ENCODE measurements around the gene TMEM150A.
"Not testable (repeated sequence)": the region's sequence is repeated elsewhere in the genome, so short reads cannot be mapped to it uniquely, and the experiment has no call there.

TMEM150A gene

DNA sequence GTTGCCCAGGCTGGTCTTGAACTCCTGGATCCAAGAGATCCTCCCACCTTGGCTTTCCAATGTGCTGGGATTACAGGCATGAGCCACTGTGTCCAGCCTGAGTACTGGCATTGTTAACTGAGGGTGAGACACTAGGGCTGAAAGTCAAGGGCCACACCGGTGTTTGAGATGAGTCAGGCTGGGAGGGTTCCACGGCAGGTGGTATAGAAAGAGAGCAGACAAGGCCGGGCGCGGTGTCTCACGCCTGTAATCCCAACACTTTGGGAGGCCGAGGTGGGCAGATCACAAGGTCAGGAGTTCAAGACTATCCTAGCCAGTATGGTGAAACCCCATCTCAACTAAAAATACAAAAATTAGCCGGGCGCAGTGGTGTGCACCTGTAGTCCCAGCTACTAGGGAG lies 10.2 kb downstream of the TMEM150A start:
- DNase-seq: not testable (repeated sequence)

DNA sequence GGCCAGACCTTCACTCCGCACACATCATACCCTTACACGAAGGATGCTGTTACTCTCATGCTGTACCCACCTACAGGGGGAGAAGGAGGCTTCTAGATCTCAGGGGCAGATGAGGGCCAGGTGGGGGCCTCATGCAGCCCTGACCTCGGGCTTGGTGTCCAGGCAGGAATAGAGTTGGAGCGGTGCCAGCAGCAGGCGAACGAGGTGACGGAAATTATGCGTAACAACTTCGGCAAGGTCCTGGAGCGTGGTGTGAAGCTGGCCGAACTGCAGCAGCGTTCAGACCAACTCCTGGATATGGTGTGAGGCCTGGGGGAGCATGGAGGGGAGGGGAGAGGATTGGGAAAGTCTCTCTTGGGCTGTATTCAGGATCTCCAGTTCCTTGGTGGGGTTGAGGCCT lies 10.9 kb downstream of the TMEM150A start:
- DNase-seq: no peak

GRCh38 chr2:85590950-85591349 lies 11.5 kb downstream of the TMEM150A start:
- no peak for DNase-seq

- DNase-seq: no peak
These were observed 12.3 kb downstream of the TMEM150A start for GRCh38 chr2:85589982-85590791.

- DNase-seq: no peak
These were observed 13.3 kb downstream of the TMEM150A start for GRCh38 chr2:85589181-85589580.

GRCh38 chr2:85588645-85589044 lies 13.9 kb downstream of the TMEM150A start:
- DNase-seq: no peak

- DNase-seq: no peak
These were observed 14.3 kb downstream of the TMEM150A start for GRCh38 chr2:85588236-85588635.

DNA sequence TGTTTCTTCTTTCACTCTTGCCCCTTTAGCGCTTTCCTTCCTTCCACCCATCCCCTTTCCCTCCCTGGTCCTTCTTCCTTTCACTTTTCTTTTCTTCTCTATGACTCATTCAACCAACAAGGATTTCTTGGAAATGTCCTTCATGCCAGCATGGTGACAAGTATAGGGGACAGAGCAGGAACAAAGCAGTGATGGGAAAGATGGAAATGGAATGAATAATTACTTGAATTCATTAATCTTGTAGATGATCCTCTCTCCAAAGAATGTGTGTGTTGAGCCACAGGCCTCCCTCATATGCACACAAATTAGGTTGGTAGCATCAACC lies 16.8 kb downstream of the TMEM150A start:
- no peak for DNase-seq

DNA sequence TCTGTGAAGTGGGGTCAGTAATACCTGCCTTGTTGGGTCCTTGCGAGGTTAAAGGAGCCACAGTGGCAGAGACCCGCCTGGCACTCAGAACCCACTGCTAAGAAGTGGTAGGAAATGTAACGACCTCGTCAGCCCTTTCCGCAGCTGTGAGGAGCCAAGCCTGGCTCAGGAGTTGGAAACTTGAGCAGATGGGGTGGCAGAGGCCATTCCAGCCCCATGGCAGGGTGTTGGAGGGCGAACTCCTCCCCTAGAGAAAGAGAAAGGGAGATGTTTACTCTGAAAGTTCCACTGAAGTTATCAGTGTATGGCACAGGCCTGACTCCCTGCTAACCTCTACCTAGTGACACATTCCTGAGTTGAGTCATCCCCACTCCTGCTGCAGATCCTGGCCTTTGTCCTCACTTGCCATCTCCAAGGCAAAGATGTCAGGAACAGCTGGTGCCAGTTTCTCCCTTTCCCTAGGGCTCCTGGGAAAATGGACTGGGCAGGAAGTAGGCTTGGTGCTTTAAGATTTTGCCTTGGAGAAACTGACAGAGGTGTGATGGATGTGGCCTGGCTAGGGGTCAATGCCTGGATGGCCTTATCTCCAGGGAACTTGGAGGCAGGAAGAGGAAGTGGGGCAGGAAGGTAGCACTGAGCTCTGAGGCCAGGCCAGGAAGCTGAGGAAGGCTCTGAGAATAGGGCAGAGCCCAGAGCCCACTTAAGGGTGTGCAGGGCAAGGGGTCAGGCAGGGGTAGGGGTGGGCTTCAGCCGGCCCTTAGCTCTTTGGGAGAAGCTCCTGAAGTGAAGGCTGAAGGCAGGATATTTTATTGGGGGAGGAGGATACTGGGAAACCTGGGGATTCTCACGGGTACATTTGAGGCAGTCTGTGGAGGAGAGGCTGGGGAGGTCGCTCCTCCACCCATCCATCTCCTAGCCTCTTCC lies 17.4 kb downstream of the TMEM150A start:
- DNase-seq: no peak

GRCh38 chr2:85584354-85584856 lies 18.1 kb downstream of the TMEM150A start, which contains the start of gene VAMP5:
Gene VAMP5, plus strand, starts transcription at chr2:85584431. Its CDS starts 60 bp downstream, at chr2:85584491.
- no peak for DNase-seq

- no peak for DNase-seq
These were observed 18.7 kb downstream of the TMEM150A start for GRCh38 chr2:85583667-85584353.

GRCh38 chr2:85582492-85582891 lies 20.0 kb downstream of the TMEM150A start:
- no peak for DNase-seq

DNA sequence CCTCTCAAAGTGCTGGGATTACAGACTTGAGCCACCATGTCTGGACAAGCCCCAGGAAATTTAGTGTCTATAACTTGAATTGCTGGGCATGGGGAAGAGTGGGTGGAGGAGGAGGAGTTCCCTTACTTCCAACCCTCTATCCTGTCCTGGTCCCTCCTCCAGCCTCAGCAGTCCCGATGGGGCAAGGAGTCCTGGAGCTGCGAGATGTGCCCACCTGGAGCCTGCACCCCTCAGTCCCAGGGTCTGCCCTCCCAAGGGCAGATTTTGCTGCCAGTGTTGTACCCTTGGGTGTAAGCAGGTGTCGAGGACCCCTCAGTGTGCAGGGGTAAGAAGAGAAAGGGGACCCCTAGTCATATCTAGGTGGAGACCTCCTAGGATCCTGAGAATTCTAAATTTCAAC lies 22.3 kb downstream of the TMEM150A start:
- DNase-seq: no peak

- no peak for DNase-seq
These were observed 23.1 kb downstream of the TMEM150A start for GRCh38 chr2:85579266-85579935.

DNA sequence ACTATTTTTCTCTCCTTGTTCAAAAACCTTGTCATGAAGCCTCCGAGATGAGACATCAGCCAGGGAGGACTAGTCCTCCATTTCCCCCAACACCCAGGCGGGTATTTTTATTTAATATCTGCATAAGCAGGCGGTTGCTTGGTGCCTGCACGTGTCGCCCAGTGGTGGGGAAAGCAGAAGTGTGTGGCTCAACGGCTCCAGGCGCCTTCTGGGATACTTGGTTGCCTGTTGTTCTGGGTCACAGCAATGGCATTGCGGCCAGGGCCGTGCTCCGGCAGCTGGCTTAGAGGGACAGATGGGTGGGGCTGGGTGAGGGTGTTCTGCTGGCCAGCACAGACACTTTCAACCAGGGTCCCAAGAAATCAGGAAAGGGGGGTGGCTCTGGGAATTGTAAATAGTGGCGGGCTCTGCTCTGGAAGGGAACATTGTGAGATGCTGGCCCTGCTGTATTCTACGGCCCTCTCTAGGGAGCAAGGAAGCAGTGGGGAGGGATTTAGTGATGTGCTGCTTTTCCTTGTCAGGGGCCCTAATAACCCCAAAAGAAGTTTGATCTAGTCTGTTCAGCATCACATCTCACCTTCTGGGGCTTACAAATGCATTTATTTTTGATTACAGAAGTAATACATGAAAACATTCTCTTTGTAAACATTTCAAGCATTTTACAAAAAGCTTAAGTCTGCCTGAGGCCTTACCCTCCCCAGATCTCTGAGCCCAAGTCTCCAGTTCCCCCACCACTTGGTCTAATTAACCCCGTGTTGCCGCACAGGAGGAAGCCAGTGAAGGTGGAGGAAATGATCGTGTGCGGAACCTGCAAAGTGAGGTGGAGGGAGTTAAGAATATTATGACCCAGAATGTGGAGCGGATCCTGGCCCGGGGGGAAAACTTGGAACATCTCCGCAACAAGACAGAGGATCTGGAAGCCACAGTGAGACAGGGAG lies 24.0 kb downstream of the TMEM150A start:
- DNase-seq: no peak

GRCh38 chr2:85577386-85578242 lies 24.9 kb downstream of the TMEM150A start, which contains the start of gene VAMP8:
Gene VAMP8, plus strand, starts transcription at chr2:85577586. Its CDS starts 61 bp downstream, at chr2:85577647.
- peak; percentile 42 for DNase-seq

- no peak for DNase-seq
These were observed 25.5 kb downstream of the TMEM150A start for GRCh38 chr2:85577063-85577385.

DNA sequence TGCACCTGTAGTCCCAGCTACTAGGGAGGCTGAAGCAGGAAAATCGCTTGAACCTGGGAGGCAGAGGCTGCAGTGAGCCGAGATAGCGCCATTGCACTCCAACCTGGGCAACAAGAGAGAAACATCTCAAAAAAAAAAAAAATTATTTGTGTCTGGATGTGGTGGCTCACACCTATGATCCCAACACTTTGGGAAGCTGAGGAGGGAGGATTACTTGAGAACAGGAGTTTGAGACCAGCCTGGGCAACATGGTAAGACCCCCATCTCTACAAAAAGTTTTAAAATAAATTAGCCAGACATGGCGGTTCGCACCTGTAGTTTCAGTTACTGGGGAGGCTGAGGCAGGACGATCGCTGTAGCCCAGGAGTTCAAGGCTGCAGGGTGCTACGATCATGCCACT lies 26.8 kb downstream of the TMEM150A start:
- no peak for DNase-seq

- DNase-seq: no peak
These were observed 36.2 kb downstream of the TMEM150A start for GRCh38 chr2:85566265-85566664.

DNA sequence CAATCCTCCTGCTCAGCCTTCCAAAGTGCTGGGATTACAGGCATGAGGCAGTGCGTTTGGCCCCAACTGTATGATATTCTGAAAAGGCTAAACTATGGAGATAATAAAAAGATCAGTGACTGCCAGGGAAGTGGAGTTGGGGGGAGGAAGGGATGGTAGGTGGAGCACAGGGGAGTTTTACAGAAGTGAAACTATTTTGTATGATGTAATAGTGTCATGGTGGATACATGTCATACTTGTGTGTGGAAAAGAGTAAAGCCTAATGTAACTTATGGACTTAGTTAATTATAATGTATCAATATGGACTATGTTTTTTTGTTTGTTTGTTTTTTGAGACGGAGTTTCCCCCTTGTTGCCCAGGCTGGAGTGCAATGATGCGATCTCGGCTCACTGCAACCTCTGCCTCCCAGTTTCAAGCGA lies 38.3 kb downstream of the TMEM150A start:
- DNase-seq: no peak
